Activated T-helper 17 cell treated with anti-CD3 and anti-CD28 coated beads, Interleukin-2, amount 50 U/mL, for 72 hours (primary cell): Measurements from ENCODE around the gene CSK. TPM values are rescaled to one million over a fixed set of nuclear protein-coding genes. Genes with fewer than 3 reads are reported as not detected.
"Not testable (repeated sequence)": the region's sequence is repeated elsewhere in the genome, so short reads cannot be mapped to it uniquely, and the experiment has no call there.

Experiments
- ATAC-seq: fragments of 150-1000 bp; cut with Tn5 transposase; replicated peaks from 2 replicates; pipeline ENCODE4 v1.10.0; 2021; ENCODE audit warnings: mild to moderate bottlenecking, moderate library complexity
- H3K27ac Mint-ChIP-seq: one replicate; pipeline ENCODE4 v1.8.0; 2022; ENCODE audit warnings: mixed read lengths
- H3K27me3 Mint-ChIP-seq: one replicate; pipeline ENCODE4 v1.8.0; 2022; ENCODE audit warnings: mixed read lengths
- H3K36me3 Mint-ChIP-seq: one replicate; pipeline ENCODE4 v1.8.0; 2022; ENCODE audit warnings: low read depth, mild to moderate bottlenecking, mixed read lengths
- H3K4me1 Mint-ChIP-seq: one replicate; pipeline ENCODE4 v1.8.0; 2022; ENCODE audit warnings: mixed read lengths
- H3K4me3 Mint-ChIP-seq: one replicate; pipeline ENCODE4 v1.8.0; 2022; ENCODE audit warnings: mild to moderate bottlenecking, mixed read lengths
- H3K9me3 Mint-ChIP-seq: one replicate; pipeline ENCODE4 v1.8.0; 2022; ENCODE audit warnings: mixed read lengths
- total RNA-seq, 2 donors: library from RNA; stranded (reverse); gene quantifications; one replicate each; pipeline ENCODE4 v1.2.3, GENCODE V29; 2022

CSK gene
- total RNA-seq: 100 to 1,000 TPM; 176 to 316 TPM

DNA sequence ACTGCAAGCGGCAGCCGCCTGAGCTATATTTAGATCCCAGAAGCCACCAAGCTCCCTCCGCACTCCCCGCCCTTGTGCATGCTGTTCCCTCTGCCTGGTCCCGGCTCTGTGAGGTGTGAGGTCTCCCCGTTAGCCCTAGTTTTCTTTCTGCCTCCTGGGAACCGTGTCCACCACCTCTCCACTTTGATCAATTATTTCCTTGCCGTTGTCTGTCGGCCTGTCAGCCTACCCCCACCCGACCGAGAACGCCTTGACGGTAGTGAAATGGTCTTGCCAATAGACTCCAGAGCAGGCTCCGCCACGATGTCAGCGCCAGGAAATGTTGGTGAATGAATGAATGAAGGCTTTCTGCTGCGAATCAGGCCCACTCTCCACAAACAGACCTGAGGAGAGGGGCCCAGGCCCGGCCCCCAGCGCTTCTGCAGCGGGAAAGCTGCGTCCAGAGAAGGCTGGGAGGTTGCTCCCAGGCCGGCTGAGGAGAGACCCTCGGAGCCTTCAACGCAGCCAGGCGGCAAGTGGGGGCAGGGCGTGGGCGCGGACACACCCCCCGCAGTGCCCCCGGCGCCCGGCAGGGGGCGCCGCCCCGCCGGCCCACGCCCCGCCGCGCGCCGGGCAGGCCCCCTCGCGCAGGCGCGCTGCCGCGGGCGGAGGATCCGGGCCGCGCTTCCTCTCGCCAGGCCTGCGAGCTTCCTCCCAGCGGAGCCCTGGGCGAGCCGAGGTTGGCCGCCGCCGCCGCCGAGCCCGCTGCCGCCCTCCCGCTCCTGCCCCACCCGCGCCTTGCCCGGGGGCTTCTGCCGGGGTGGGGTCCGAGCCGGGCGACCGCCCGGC lies at the start of gene CSK:
Gene CSK (plus strand): TSS at position 650 of the 828 bp plus-strand sequence. CDS start 16,218 bp downstream, outside the sequence.
- H3K4me1 Mint-ChIP-seq: peaks cover 49% of the 10 kb centered on the region

GRCh38 chr15:74732846-74733245 lies 49.0 kb upstream of the CSK start:
- Mint-ChIP-seq H3K27me3 (peaks cover 21% of the 10 kb centered on the region), H3K4me3 (no peak overlapping the region), H3K9me3 (peaks cover 5% of the 10 kb centered on the region), H3K4me1 (peaks cover 4% of the 10 kb centered on the region), H3K36me3 (no peaks in the 10 kb centered on the region), H3K27ac (no peak overlapping the region)
- no peak for ATAC-seq

More for the DNA sequence above, at the start of gene CSK:
- Mint-ChIP-seq H3K9me3 (no peaks in the 10 kb centered on the region), H3K4me3 (peak within 1 kb of the TSS; percentile 84), H3K36me3 (peaks cover 48% of the 10 kb centered on the region), H3K27me3 (no peaks in the 10 kb centered on the region), H3K27ac (peak within 1 kb of the TSS; percentile 99)
- peak; percentile 53 for ATAC-seq

GRCh38 chr15:74733269-74733668 lies 48.6 kb upstream of the CSK start:
- Mint-ChIP-seq H3K27me3 (peaks cover 21% of the 10 kb centered on the region), H3K9me3 (peaks cover 5% of the 10 kb centered on the region), H3K27ac (no peak overlapping the region), H3K4me1 (peaks cover 8% of the 10 kb centered on the region), H3K4me3 (no peak overlapping the region), H3K36me3 (no peaks in the 10 kb centered on the region)
- no peak for ATAC-seq

- H3K9me3 Mint-ChIP-seq: peaks cover 5% of the 10 kb centered on the region
Measured at GRCh38 chr15:74735305-74735704, 46.6 kb upstream of the CSK start.

DNA sequence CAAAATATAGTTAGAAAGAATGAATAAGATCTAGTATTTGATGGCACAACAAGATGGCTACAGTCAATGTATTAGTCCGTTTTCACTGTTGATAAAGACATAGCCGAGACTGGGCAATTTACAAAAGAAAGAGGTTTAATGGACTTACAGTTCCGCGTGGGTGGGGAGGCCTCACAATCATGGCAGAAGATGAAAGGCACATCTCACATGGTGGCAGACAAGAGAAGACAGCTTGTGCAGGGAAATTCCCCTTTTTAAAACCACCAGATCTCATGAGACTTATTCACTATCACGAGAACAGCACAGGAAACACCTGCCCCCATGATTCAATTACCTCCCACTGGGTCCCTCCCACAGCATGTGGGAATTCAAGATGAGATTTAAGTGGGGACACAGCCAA lies 43.6 kb upstream of the CSK start:
- Mint-ChIP-seq H3K27ac (peak overlapping the region; percentile 32), H3K27me3 (peaks cover 29% of the 10 kb centered on the region), H3K4me3 (peak overlapping the region; percentile 61)
- H3K4me1 Mint-ChIP-seq, H3K36me3 Mint-ChIP-seq, H3K9me3 Mint-ChIP-seq: not testable (repeated sequence)
- ATAC-seq: peak; percentile 21

More at GRCh38 chr15:74735305-74735704, 46.6 kb upstream of the CSK start:
- Mint-ChIP-seq H3K4me1 (peaks cover 9% of the 10 kb centered on the region), H3K4me3 (no peak overlapping the region), H3K36me3 (no peaks in the 10 kb centered on the region), H3K27me3 (peaks cover 22% of the 10 kb centered on the region), H3K27ac (no peak overlapping the region)
- ATAC-seq: no peak

GRCh38 chr15:74742422-74742821 lies 39.5 kb upstream of the CSK start:
- ATAC-seq: no peak
- peaks cover 13% of the 10 kb centered on the region for H3K27me3 Mint-ChIP-seq
- no peak overlapping the region for H3K4me3 Mint-ChIP-seq
- H3K27ac Mint-ChIP-seq: no peak overlapping the region
- peaks cover 6% of the 10 kb centered on the region for H3K4me1 Mint-ChIP-seq
- no peaks in the 10 kb centered on the region for H3K36me3 Mint-ChIP-seq
- H3K9me3 Mint-ChIP-seq: peaks cover under 1% of the 10 kb centered on the region

- Mint-ChIP-seq H3K4me3 (no peak overlapping the region), H3K27me3 (peaks cover 5% of the 10 kb centered on the region)
Measured at GRCh38 chr15:74746389-74746788, 35.5 kb upstream of the CSK start.

GRCh38 chr15:74748322-74748946 lies 33.4 kb upstream of the CSK start, which contains the start of gene CYP1A2:
CYP1A2 (plus strand) TSS chr15:74748845; CDS start chr15:74749739, 894 bp downstream.
- Mint-ChIP-seq H3K27me3 (no peaks in the 10 kb centered on the region), H3K27ac (no peak within 1 kb of the TSS), H3K4me3 (no peak within 1 kb of the TSS), H3K4me1 (no peaks in the 10 kb centered on the region), H3K9me3 (no peaks in the 10 kb centered on the region), H3K36me3 (no peaks in the 10 kb centered on the region)
- ATAC-seq: no peak

More at GRCh38 chr15:74746389-74746788, 35.5 kb upstream of the CSK start:
- no peak for ATAC-seq
- H3K36me3 Mint-ChIP-seq: no peaks in the 10 kb centered on the region
- H3K4me1 Mint-ChIP-seq: no peaks in the 10 kb centered on the region
- no peak overlapping the region for H3K27ac Mint-ChIP-seq
- no peaks in the 10 kb centered on the region for H3K9me3 Mint-ChIP-seq

GRCh38 chr15:74749832-74750231 lies 32.0 kb upstream of the CSK start:
- Mint-ChIP-seq H3K4me3 (no peak overlapping the region), H3K9me3 (no peaks in the 10 kb centered on the region), H3K27me3 (no peaks in the 10 kb centered on the region), H3K4me1 (no peaks in the 10 kb centered on the region), H3K36me3 (no peaks in the 10 kb centered on the region), H3K27ac (no peak overlapping the region)
- ATAC-seq: no peak

DNA sequence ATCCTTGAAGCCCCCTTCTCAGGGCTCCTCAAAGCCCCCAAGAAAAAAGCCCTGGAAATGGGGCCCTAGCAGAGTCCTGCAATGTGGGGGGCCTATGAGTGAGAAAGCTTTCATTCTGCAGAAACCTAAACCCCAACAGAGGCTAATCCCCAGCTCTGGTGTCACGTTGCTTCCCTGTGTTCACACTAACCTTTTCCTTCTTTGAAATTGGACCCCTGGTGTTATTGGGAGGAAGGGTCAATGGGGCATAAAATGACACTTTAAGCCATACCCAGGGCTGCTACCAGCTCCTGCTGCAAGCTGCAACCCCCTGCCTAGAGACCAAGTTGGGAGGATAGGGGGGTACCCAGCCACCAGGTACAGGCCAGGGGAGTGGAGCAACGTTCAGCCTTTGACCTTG lies 31.1 kb upstream of the CSK start:
- ATAC-seq: no peak
- Mint-ChIP-seq H3K27me3 (no peaks in the 10 kb centered on the region), H3K4me3 (no peak overlapping the region), H3K36me3 (no peaks in the 10 kb centered on the region), H3K9me3 (no peaks in the 10 kb centered on the region), H3K4me1 (no peaks in the 10 kb centered on the region), H3K27ac (no peak overlapping the region)

GRCh38 chr15:74752011-74752410 lies 29.9 kb upstream of the CSK start:
- Mint-ChIP-seq H3K4me1 (no peaks in the 10 kb centered on the region), H3K27me3 (no peaks in the 10 kb centered on the region), H3K4me3 (no peak overlapping the region), H3K9me3 (no peaks in the 10 kb centered on the region), H3K36me3 (no peaks in the 10 kb centered on the region), H3K27ac (no peak overlapping the region)
- ATAC-seq: no peak

- Mint-ChIP-seq H3K27me3 (no peaks in the 10 kb centered on the region), H3K4me1 (no peaks in the 10 kb centered on the region), H3K27ac (no peak overlapping the region), H3K4me3 (no peak overlapping the region), H3K36me3 (no peaks in the 10 kb centered on the region), H3K9me3 (no peaks in the 10 kb centered on the region)
- no peak for ATAC-seq
Measured at GRCh38 chr15:74752531-74752930, 29.3 kb upstream of the CSK start.

DNA sequence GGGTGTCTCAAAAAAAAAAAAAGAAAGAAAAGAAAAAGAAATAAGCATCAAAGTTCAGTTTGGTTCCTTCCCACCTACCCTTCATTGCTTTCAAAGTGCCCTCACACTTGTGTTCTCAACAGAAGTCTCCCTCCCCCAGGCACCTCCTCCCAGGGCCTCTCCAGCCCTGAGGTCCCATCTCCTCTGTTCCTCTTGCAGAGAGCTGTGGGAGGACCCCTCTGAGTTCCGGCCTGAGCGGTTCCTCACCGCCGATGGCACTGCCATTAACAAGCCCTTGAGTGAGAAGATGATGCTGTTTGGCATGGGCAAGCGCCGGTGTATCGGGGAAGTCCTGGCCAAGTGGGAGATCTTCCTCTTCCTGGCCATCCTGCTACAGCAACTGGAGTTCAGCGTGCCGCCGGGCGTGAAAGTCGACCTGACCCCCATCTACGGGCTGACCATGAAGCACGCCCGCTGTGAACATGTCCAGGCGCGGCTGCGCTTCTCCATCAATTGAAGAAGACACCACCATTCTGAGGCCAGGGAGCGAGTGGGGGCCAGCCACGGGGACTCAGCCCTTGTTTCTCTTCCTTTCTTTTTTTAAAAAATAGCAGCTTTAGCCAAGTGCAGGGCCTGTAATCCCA lies 27.2 kb upstream of the CSK start:
- Mint-ChIP-seq H3K4me3 (no peak overlapping the region), H3K27me3 (no peaks in the 10 kb centered on the region), H3K9me3 (no peaks in the 10 kb centered on the region), H3K4me1 (no peaks in the 10 kb centered on the region), H3K27ac (no peak overlapping the region), H3K36me3 (no peaks in the 10 kb centered on the region)
- no peak for ATAC-seq

GRCh38 chr15:74758736-74759135 lies 23.1 kb upstream of the CSK start:
- Mint-ChIP-seq H3K9me3 (no peaks in the 10 kb centered on the region), H3K36me3 (no peaks in the 10 kb centered on the region), H3K4me3 (no peak overlapping the region), H3K4me1 (no peaks in the 10 kb centered on the region), H3K27me3 (no peaks in the 10 kb centered on the region), H3K27ac (no peak overlapping the region)
- ATAC-seq: no peak

GRCh38 chr15:74762791-74763150 lies 19.1 kb upstream of the CSK start:
- Mint-ChIP-seq H3K27ac (no peak overlapping the region), H3K4me1 (no peaks in the 10 kb centered on the region), H3K4me3 (no peak overlapping the region), H3K9me3 (no peaks in the 10 kb centered on the region), H3K27me3 (no peaks in the 10 kb centered on the region), H3K36me3 (no peaks in the 10 kb centered on the region)
- ATAC-seq: no peak
